H9 (cell line): ENCODE data around the gene NUFIP2. TPM values are rescaled to one million over a fixed set of nuclear protein-coding genes. Genes with fewer than 3 reads are reported as not detected.

Source experiments
- DNase-seq: peaks from one replicate; pipeline ENCODE4 v3.0.0-alpha.2; 2017
- H2AFZ ChIP-seq: one replicate; pipeline ENCODE4 v1.6.1; 2013; ENCODE audit warnings: mild to moderate bottlenecking, low read length, control low read depth, moderate library complexity
- H2AK5ac ChIP-seq: 2 replicates; pipeline ENCODE4 v1.6.1; 2013; ENCODE audit warnings: low read length, control low read depth, mixed read lengths; ENCODE audit not compliant: insufficient read length
- H2BK120ac ChIP-seq: one replicate; pipeline ENCODE4 v1.6.1; 2013; ENCODE audit warnings: low read depth, mild to moderate bottlenecking, low read length, control low read depth, inconsistent platforms; ENCODE audit not compliant: poor library complexity, severe bottlenecking
- H2BK12ac ChIP-seq: 2 replicates; pipeline ENCODE4 v1.6.1; 2013; ENCODE audit warnings: low read length, control low read depth, mixed read lengths, low read depth; ENCODE audit not compliant: insufficient read length
- H2BK15ac ChIP-seq: 2 replicates; pipeline ENCODE4 v1.6.1; 2013; ENCODE audit warnings: low read depth, low read length, control low read depth
- H2BK20ac ChIP-seq: one replicate; pipeline ENCODE4 v1.6.1; 2013; ENCODE audit warnings: low read depth, mild to moderate bottlenecking, low read length, control low read depth, inconsistent platforms; ENCODE audit not compliant: poor library complexity, severe bottlenecking
- H2BK5ac ChIP-seq: 2 replicates; pipeline ENCODE4 v1.6.1; 2013; ENCODE audit warnings: low read length, control low read depth, mixed read lengths; ENCODE audit not compliant: insufficient read length
- H3K14ac ChIP-seq: 2 replicates; pipeline ENCODE4 v1.6.1; 2013; ENCODE audit warnings: low read length, control low read depth; ENCODE audit not compliant: insufficient read depth
- H3K18ac ChIP-seq: 2 replicates; pipeline ENCODE4 v1.6.1; 2013; ENCODE audit warnings: low read depth, mild to moderate bottlenecking, mixed read lengths, low read length, control low read depth; ENCODE audit not compliant: insufficient read length
- H3K23ac ChIP-seq: 2 replicates; pipeline ENCODE4 v1.6.1; 2013; ENCODE audit warnings: low read length, control low read depth, mixed read lengths, low read depth; ENCODE audit not compliant: insufficient read length
- H3K23me2 ChIP-seq: 2 replicates; pipeline ENCODE4 v1.6.1; 2013; ENCODE audit warnings: low read depth, mild to moderate bottlenecking, mixed read lengths, low read length, control low read depth; ENCODE audit not compliant: insufficient read length, poor library complexity, severe bottlenecking
- H3K27ac ChIP-seq: 2 replicates; pipeline ENCODE4 v1.5.1; 2013; ENCODE audit warnings: low read length, control low read depth, mixed read lengths, low read depth; ENCODE audit not compliant: insufficient read length
- H3K27me3 ChIP-seq: 2 replicates; pipeline ENCODE4 v1.6.1; 2013; ENCODE audit warnings: low read length, control low read depth, inconsistent platforms; ENCODE audit not compliant: insufficient read depth
- H3K4ac ChIP-seq: 2 replicates; pipeline ENCODE4 v1.6.1; 2013; ENCODE audit warnings: low read depth, mild to moderate bottlenecking, control low read depth, inconsistent platforms, low read length, moderate library complexity
- H3K4me1 ChIP-seq: 2 replicates; pipeline ENCODE4 v1.6.1; 2013; ENCODE audit warnings: low read length, control low read depth, inconsistent platforms; ENCODE audit not compliant: insufficient read depth
- H3K4me2 ChIP-seq: 2 replicates; pipeline ENCODE4 v1.6.1; 2013; ENCODE audit warnings: low read length, control low read depth, mixed read lengths; ENCODE audit not compliant: insufficient read length, insufficient read depth
- H3K56ac ChIP-seq: 2 replicates; pipeline ENCODE4 v1.6.1; 2013; ENCODE audit warnings: low read depth, mild to moderate bottlenecking, mixed read lengths, low read length, control low read depth; ENCODE audit not compliant: insufficient read length
- H3K79me1 ChIP-seq: 2 replicates; pipeline ENCODE4 v1.6.1; 2013; ENCODE audit warnings: low read depth, mild to moderate bottlenecking, moderate library complexity, low read length, control low read depth, inconsistent platforms; ENCODE audit not compliant: insufficient read depth, poor library complexity, severe bottlenecking
- H3K79me2 ChIP-seq: 2 replicates; pipeline ENCODE4 v1.6.1; 2013; ENCODE audit warnings: low read length, control low read depth, inconsistent platforms; ENCODE audit not compliant: insufficient read depth
- H3K9ac ChIP-seq: 2 replicates; pipeline ENCODE4 v1.6.1; 2013; ENCODE audit warnings: low read length, control low read depth, mixed read lengths; ENCODE audit not compliant: insufficient read length; ENCODE audit errors: extremely low read depth
- H3K9me3 ChIP-seq: one replicate; pipeline ENCODE4 v1.6.1; 2013; ENCODE audit warnings: low read depth, low read length, inconsistent platforms; ENCODE audit not compliant: control insufficient read depth
- H3T11ph ChIP-seq: one replicate; pipeline ENCODE4 v1.6.1; 2013; ENCODE audit warnings: mild to moderate bottlenecking, low read length, control low read depth, inconsistent platforms
- H4K20me1 ChIP-seq: one replicate; pipeline ENCODE4 v1.6.1; 2013; ENCODE audit not compliant: control insufficient read depth, insufficient read length, insufficient read depth
- H4K5ac ChIP-seq: 2 replicates; pipeline ENCODE4 v1.6.1; 2013; ENCODE audit warnings: low read depth, mild to moderate bottlenecking, mixed read lengths, low read length, control low read depth; ENCODE audit not compliant: insufficient read length
- H4K8ac ChIP-seq: replicated peaks from 2 replicates; pipeline ENCODE4 v1.6.1; 2013; ENCODE audit warnings: low read length, control low read depth, mixed read lengths, low read depth; ENCODE audit not compliant: insufficient read length
- H4K91ac ChIP-seq: 2 replicates; pipeline ENCODE4 v1.6.1; 2013; ENCODE audit warnings: low read depth, mild to moderate bottlenecking, moderate library complexity, mixed read lengths, low read length, control low read depth; ENCODE audit not compliant: insufficient read length
- H3K27ac Mint-ChIP-seq, 3 experiments: 2 replicates in 2 of 3; 3 replicates in 1 of 3; pipeline ENCODE4 v1.8.0; 2020 to 2021; ENCODE audit warnings: mixed read lengths in 3 of 3, mild to moderate bottlenecking in 1 of 3, moderate library complexity in 1 of 3
- H3K27me3 Mint-ChIP-seq: 2 replicates; pipeline ENCODE4 v1.8.0; 2021; ENCODE audit warnings: low read depth, mild to moderate bottlenecking, moderate library complexity, mixed read lengths
- H3K36me3 Mint-ChIP-seq, 3 experiments: 2 replicates in 2 of 3; 3 replicates in 1 of 3; pipeline ENCODE4 v1.8.0; 2020 to 2021; ENCODE audit warnings: low read depth in 3 of 3, mixed read lengths in 3 of 3; ENCODE audit not compliant: insufficient read depth in 1 of 3
- H3K4me1 Mint-ChIP-seq, 2 experiments: 2 replicates each; pipeline ENCODE4 v1.8.0; 2020; ENCODE audit warnings: mixed read lengths in 2 of 2
- H3K4me3 Mint-ChIP-seq, 2 experiments: 2 replicates in 1 of 2; 3 replicates in 1 of 2; pipeline ENCODE4 v1.8.0; 2020 to 2021; ENCODE audit warnings: mild to moderate bottlenecking in 2 of 2, mixed read lengths in 2 of 2, moderate library complexity in 1 of 2
- H3K9me3 Mint-ChIP-seq, 2 experiments: 2 replicates in 1 of 2; 3 replicates in 1 of 2; pipeline ENCODE4 v1.8.0; 2020; ENCODE audit warnings: mild to moderate bottlenecking in 2 of 2, mixed read lengths in 2 of 2, moderate library complexity in 1 of 2
- WGBS: extraction: QIAGEN DNeasy Blood & Tissue Kit; methylation state at CpG from one replicate; pipeline ENCODE4 v1.1.7; 2013; ENCODE audit warnings: missing lambda C conversion rate, low lambda C conversion rate, mixed read lengths; ENCODE audit not compliant: insufficient read length; ENCODE audit errors: extremely low coverage; 5-methylcytosine and 5-hydroxymethylcytosine counted together
- total RNA-seq: library from RNA; stranded (reverse); gene quantifications from 2 replicates; pipeline ENCODE4 v1.2.1, GENCODE V29; 2021
- TF ChIP-seq, protein P1 (sequence below): fragments of 200-600 bp; sonication (generic); conservative IDR thresholded peaks from 3 replicates; pipeline ENCODE4 v1.8.0; 2021; ENCODE audit warnings: antibody characterized with exemption, mild to moderate bottlenecking

The NUFIP2 gene
- total RNA-seq, 1 experiment from 2014 or later: 97.9 TPM

DNA sequence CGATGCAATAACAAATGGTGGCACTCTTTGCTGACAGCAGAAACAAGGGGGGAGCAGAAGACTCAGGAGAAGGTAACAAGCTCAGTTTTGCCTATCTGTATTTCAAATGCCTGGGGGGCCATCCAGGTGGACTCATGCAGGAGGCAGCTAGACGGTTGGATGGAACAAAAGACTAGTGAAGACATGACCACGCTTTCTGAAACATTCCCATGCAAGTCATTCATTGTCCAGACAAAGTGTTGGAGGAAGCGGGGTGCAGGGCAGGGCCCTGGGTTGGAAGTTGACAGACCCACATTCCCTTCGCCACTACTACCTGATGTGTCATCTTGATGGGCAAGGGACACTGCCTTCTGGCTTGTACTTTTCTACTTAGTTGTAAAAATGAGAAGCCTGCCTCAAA lies 77.1 kb downstream of the NUFIP2 start:
- Histone ChIP-seq H3K23ac (no peak overlapping the region), H3K56ac (no peak overlapping the region), H4K91ac (no peak overlapping the region), H3K9ac (no peak overlapping the region), H3K18ac (no peak overlapping the region), H3K79me1 (no peaks in the 10 kb centered on the region), H4K20me1 (no peaks in the 10 kb centered on the region), H3K27ac (no peak overlapping the region), H3K23me2 (no peaks in the 10 kb centered on the region), H3K79me2 (no peaks in the 10 kb centered on the region), H3K4ac (no peak overlapping the region), H3K9me3 (no peaks in the 10 kb centered on the region), H2BK5ac (no peak overlapping the region), H2BK20ac (no peak overlapping the region), H2AK5ac (no peak overlapping the region), H4K8ac (no peak overlapping the region), H3K4me2 (no peak overlapping the region), H2AFZ (no peak overlapping the region), H3K4me1 (no peaks in the 10 kb centered on the region), H2BK15ac (no peak overlapping the region), H4K5ac (no peak overlapping the region), H2BK120ac (no peak overlapping the region), H2BK12ac (no peak overlapping the region), H3K14ac (no peak overlapping the region), H3T11ph (no peak overlapping the region), H3K27me3 (no peaks in the 10 kb centered on the region)
- Mint-ChIP-seq H3K4me1 (peaks cover 6 to 8% of the 10 kb centered on the region in 2 experiments), H3K36me3 (no peaks in the 10 kb centered on the region; a peak in 1 of 7 replicates), H3K9me3 (no peaks in the 10 kb centered on the region), H3K27ac (no peak overlapping the region), H3K4me3 (no peak overlapping the region), H3K27me3 (no peaks in the 10 kb centered on the region)
- no CpG with 5 or more reads among the region's 5 CpGs for WGBS
- no peak for DNase-seq
- TF ChIP-seq, protein P1, sequence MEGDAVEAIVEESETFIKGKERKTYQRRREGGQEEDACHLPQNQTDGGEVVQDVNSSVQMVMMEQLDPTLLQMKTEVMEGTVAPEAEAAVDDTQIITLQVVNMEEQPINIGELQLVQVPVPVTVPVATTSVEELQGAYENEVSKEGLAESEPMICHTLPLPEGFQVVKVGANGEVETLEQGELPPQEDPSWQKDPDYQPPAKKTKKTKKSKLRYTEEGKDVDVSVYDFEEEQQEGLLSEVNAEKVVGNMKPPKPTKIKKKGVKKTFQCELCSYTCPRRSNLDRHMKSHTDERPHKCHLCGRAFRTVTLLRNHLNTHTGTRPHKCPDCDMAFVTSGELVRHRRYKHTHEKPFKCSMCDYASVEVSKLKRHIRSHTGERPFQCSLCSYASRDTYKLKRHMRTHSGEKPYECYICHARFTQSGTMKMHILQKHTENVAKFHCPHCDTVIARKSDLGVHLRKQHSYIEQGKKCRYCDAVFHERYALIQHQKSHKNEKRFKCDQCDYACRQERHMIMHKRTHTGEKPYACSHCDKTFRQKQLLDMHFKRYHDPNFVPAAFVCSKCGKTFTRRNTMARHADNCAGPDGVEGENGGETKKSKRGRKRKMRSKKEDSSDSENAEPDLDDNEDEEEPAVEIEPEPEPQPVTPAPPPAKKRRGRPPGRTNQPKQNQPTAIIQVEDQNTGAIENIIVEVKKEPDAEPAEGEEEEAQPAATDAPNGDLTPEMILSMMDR: no peak
